IPS-15b (cell line): ENCODE data around the gene ASAP2.

Experiments used
- H3K27me3 ChIP-seq: one replicate; pipeline ENCODE4 v1.6.1; 2013; ENCODE audit warnings: low read length; ENCODE audit not compliant: control insufficient read depth, insufficient read depth
- H3K36me3 ChIP-seq: one replicate; pipeline ENCODE4 v1.6.1; 2013; ENCODE audit warnings: low read length; ENCODE audit not compliant: control insufficient read depth, insufficient read depth
- H3K4me1 ChIP-seq: one replicate; pipeline ENCODE4 v1.6.1; 2013; ENCODE audit warnings: mild to moderate bottlenecking, low read length; ENCODE audit not compliant: control insufficient read depth, insufficient read depth
- H3K4me3 ChIP-seq: one replicate; pipeline ENCODE4 v1.5.1; 2013; ENCODE audit warnings: low read depth, low read length
- H3K9ac ChIP-seq: one replicate; pipeline ENCODE4 v1.6.1; 2013; ENCODE audit warnings: low read depth, mild to moderate bottlenecking, low read length
- H3K9me3 ChIP-seq: one replicate; pipeline ENCODE4 v1.6.1; 2013; ENCODE audit warnings: mild to moderate bottlenecking, low read length; ENCODE audit not compliant: control insufficient read depth, insufficient read depth

Gene ASAP2

GRCh38 chr2:9238591-9239326 lies 32.1 kb downstream of the ASAP2 start:
- Histone ChIP-seq H3K4me1 (no peaks in the 10 kb centered on the region), H3K4me3 (no peak overlapping the region), H3K9me3 (no peaks in the 10 kb centered on the region), H3K36me3 (no peaks in the 10 kb centered on the region), H3K9ac (no peak overlapping the region), H3K27me3 (no peaks in the 10 kb centered on the region)

- H3K9ac ChIP-seq: no peak overlapping the region
- no peaks in the 10 kb centered on the region for H3K9me3 ChIP-seq
- no peak overlapping the region for H3K4me3 ChIP-seq
- H3K4me1 ChIP-seq: peaks cover under 1% of the 10 kb centered on the region
- H3K27me3 ChIP-seq: no peaks in the 10 kb centered on the region
- H3K36me3 ChIP-seq: no peaks in the 10 kb centered on the region
Observed at GRCh38 chr2:9239616-9240015, 33.0 kb downstream of the ASAP2 start.

- Histone ChIP-seq H3K9me3 (no peaks in the 10 kb centered on the region), H3K36me3 (no peaks in the 10 kb centered on the region), H3K27me3 (no peaks in the 10 kb centered on the region), H3K4me1 (peaks cover 7% of the 10 kb centered on the region), H3K4me3 (no peak overlapping the region), H3K9ac (no peak overlapping the region)
Observed at GRCh38 chr2:9240745-9241144, 34.1 kb downstream of the ASAP2 start.

GRCh38 chr2:9241233-9241632 lies 34.6 kb downstream of the ASAP2 start:
- Histone ChIP-seq H3K36me3 (no peaks in the 10 kb centered on the region), H3K9me3 (no peaks in the 10 kb centered on the region), H3K4me3 (no peak overlapping the region), H3K9ac (no peak overlapping the region), H3K27me3 (no peaks in the 10 kb centered on the region), H3K4me1 (peaks cover 7% of the 10 kb centered on the region)

GRCh38 chr2:9243357-9243756 lies 36.7 kb downstream of the ASAP2 start:
- no peak overlapping the region for H3K4me3 ChIP-seq
- H3K9me3 ChIP-seq: no peaks in the 10 kb centered on the region
- H3K36me3 ChIP-seq: no peaks in the 10 kb centered on the region
- no peak overlapping the region for H3K9ac ChIP-seq
- H3K27me3 ChIP-seq: no peaks in the 10 kb centered on the region
- peaks cover 7% of the 10 kb centered on the region for H3K4me1 ChIP-seq

GRCh38 chr2:9244985-9245544 lies 38.5 kb downstream of the ASAP2 start:
- peaks cover 7% of the 10 kb centered on the region for H3K4me1 ChIP-seq

GRCh38 chr2:9247177-9247576 lies 40.6 kb downstream of the ASAP2 start:
- Histone ChIP-seq H3K4me3 (no peak overlapping the region), H3K4me1 (peaks cover 7% of the 10 kb centered on the region), H3K9ac (no peak overlapping the region), H3K27me3 (no peaks in the 10 kb centered on the region), H3K9me3 (no peaks in the 10 kb centered on the region), H3K36me3 (no peaks in the 10 kb centered on the region)

More at GRCh38 chr2:9244985-9245544, 38.5 kb downstream of the ASAP2 start:
- Histone ChIP-seq H3K4me3 (no peak overlapping the region), H3K27me3 (no peaks in the 10 kb centered on the region), H3K36me3 (no peaks in the 10 kb centered on the region), H3K9ac (no peak overlapping the region), H3K9me3 (no peaks in the 10 kb centered on the region)

GRCh38 chr2:9247786-9248185 lies 41.2 kb downstream of the ASAP2 start:
- Histone ChIP-seq H3K4me3 (no peak overlapping the region), H3K9me3 (no peaks in the 10 kb centered on the region), H3K36me3 (no peaks in the 10 kb centered on the region), H3K27me3 (no peaks in the 10 kb centered on the region), H3K4me1 (peaks cover 7% of the 10 kb centered on the region), H3K9ac (no peak overlapping the region)

GRCh38 chr2:9248363-9248762 lies 41.8 kb downstream of the ASAP2 start:
- Histone ChIP-seq H3K4me1 (peaks cover 7% of the 10 kb centered on the region), H3K4me3 (no peak overlapping the region), H3K9me3 (no peaks in the 10 kb centered on the region), H3K36me3 (no peaks in the 10 kb centered on the region), H3K9ac (no peak overlapping the region), H3K27me3 (no peaks in the 10 kb centered on the region)

GRCh38 chr2:9249020-9249800 lies 42.6 kb downstream of the ASAP2 start:
- no peaks in the 10 kb centered on the region for H3K27me3 ChIP-seq
- H3K36me3 ChIP-seq: no peaks in the 10 kb centered on the region
- no peak overlapping the region for H3K4me3 ChIP-seq
- no peaks in the 10 kb centered on the region for H3K9me3 ChIP-seq
- no peak overlapping the region for H3K9ac ChIP-seq
- H3K4me1 ChIP-seq: peaks cover 7% of the 10 kb centered on the region

GRCh38 chr2:9250091-9250490 lies 43.5 kb downstream of the ASAP2 start:
- H3K9me3 ChIP-seq: no peaks in the 10 kb centered on the region
- H3K4me3 ChIP-seq: no peak overlapping the region
- no peaks in the 10 kb centered on the region for H3K36me3 ChIP-seq
- H3K27me3 ChIP-seq: no peaks in the 10 kb centered on the region
- H3K9ac ChIP-seq: no peak overlapping the region
- peaks cover 3% of the 10 kb centered on the region for H3K4me1 ChIP-seq
